Endothelial cell of umbilical vein (primary cell): ENCODE data around the gene ZNF652. TPM values are rescaled to one million over a fixed set of nuclear protein-coding genes. Genes with fewer than 3 reads are reported as not detected.
A peak's percentile ranks its signal among the peaks of the same experiment; 100 is the strongest.

ENCODE experiments used
- BruUV-seq: library from RNA; stranded (reverse); fragments of 400-500 nt; replicated peaks from 2 replicates; lab custom pipeline; 2021; lab: Mats Ljungman, UMichigan
- CTCF ChIA-PET: fragments of 300-600, 350-600 bp; sonication (Branson Sonifier 250); formaldehyde crosslinking; loops from one replicate; lab custom pipeline; 2021; ENCODE audit warnings: antibody characterized with exemption, inconsistent platforms; lab: Charles Lee
- POLR2A ChIA-PET: fragments of 300-600, 350-600 bp; sonication (Branson Sonifier 250); formaldehyde crosslinking; loops from one replicate; lab custom pipeline; 2021; ENCODE audit warnings: antibody characterized with exemption, inconsistent platforms; lab: Charles Lee
- DNase-seq: peaks from one replicate; pipeline ENCODE4 v3.0.0-alpha.2; 2011; ENCODE audit warnings: low read depth, low spot score
- FAIRE-seq: peaks from 2 replicates; lab custom pipeline; 2011; peaks lifted over from hg19 to GRCh38; lab: Jason Lieb, UNC
- H2AFZ ChIP-seq: 2 replicates; pipeline ENCODE4 v1.6.0; 2012; ENCODE audit warnings: low read depth, low read length, control low read depth, inconsistent platforms
- H3K27ac ChIP-seq: 2 replicates; pipeline ENCODE4 v1.5.1; 2011; ENCODE audit warnings: low read depth, mild to moderate bottlenecking, control low read depth, low read length, moderate library complexity; ENCODE audit not compliant: insufficient read depth
- H3K27me3 ChIP-seq, 2 experiments: 2 replicates each; pipeline versions ENCODE4 v1.6.0 to v1.6.1; 2011; ENCODE audit warnings: low read length in 2 of 2, mixed read lengths in 1 of 2; ENCODE audit not compliant: control insufficient read depth in 2 of 2, insufficient read depth in 2 of 2
- H3K36me3 ChIP-seq, 2 experiments: 2 replicates in 1 of 2; 3 replicates in 1 of 2; pipeline ENCODE4 v1.5.1; 2011; ENCODE audit warnings: low read length in 2 of 2, mild to moderate bottlenecking in 1 of 2, moderate library complexity in 1 of 2; ENCODE audit not compliant: control insufficient read depth in 2 of 2, insufficient read depth in 2 of 2; ENCODE audit errors: extremely low read depth in 1 of 2
- H3K4me1 ChIP-seq: 3 replicates; pipeline ENCODE4 v1.5.1; 2011; ENCODE audit warnings: mild to moderate bottlenecking, low read length; ENCODE audit not compliant: control insufficient read depth, insufficient read depth; ENCODE audit errors: extremely low read depth
- H3K4me2 ChIP-seq: 2 replicates; pipeline ENCODE4 v1.6.1; 2011; ENCODE audit warnings: low read length, control low read depth, mixed read lengths; ENCODE audit not compliant: insufficient read depth
- H3K4me3 ChIP-seq, 3 experiments: fragments of 200-600 bp in 1 of 3; sonication (generic), shearing (Covaris generic) in 1 of 3; replicated peaks in 1 of 3; 2 replicates each; pipeline ENCODE4 v1.5.1; 2011 to 2016; ENCODE audit warnings: control low read depth in 3 of 3, low read length in 3 of 3, mild to moderate bottlenecking in 2 of 3, inconsistent platforms in 1 of 3, low read depth in 1 of 3, moderate library complexity in 1 of 3; ENCODE audit not compliant: insufficient read depth in 1 of 3
- H3K79me2 ChIP-seq: 2 replicates; pipeline ENCODE4 v1.6.0; 2012; ENCODE audit warnings: low read length, inconsistent platforms; ENCODE audit not compliant: control insufficient read depth, insufficient read depth
- H3K9ac ChIP-seq: replicated peaks from 2 replicates; pipeline ENCODE3; 2011; ENCODE audit warnings: low read length, control low read depth; ENCODE audit not compliant: insufficient read depth; ENCODE audit errors: extremely low read depth
- H3K9me1 ChIP-seq: replicated peaks from 3 replicates; pipeline ENCODE4 v1.6.0; 2011; ENCODE audit warnings: mild to moderate bottlenecking, low read length; ENCODE audit not compliant: control insufficient read depth, insufficient read depth; ENCODE audit errors: extremely low read depth
- H3K9me3 ChIP-seq: replicated peaks from 2 replicates; pipeline ENCODE4 v1.5.1; 2012; ENCODE audit warnings: low read length, inconsistent platforms; ENCODE audit not compliant: control insufficient read depth, insufficient read depth
- H4K20me1 ChIP-seq: replicated peaks from 2 replicates; pipeline ENCODE3; 2011; ENCODE audit warnings: mild to moderate bottlenecking, low read length; ENCODE audit not compliant: control insufficient read depth, insufficient read depth; ENCODE audit errors: extremely low read depth
- EZH2 ChIP-seq: IDR thresholded peaks from 2 replicates; pipeline ENCODE4 v1.6.1; 2012; ENCODE audit warnings: borderline replicate concordance, low read depth, mild to moderate bottlenecking, moderate library complexity, low read length, inconsistent platforms; ENCODE audit not compliant: severe bottlenecking
- FOS ChIP-seq: IDR thresholded peaks from 2 replicates; pipeline ENCODE4 v1.6.1; 2011; ENCODE audit warnings: mild to moderate bottlenecking, low read length, moderate library complexity, borderline replicate concordance; ENCODE audit not compliant: insufficient read depth
- GATA2 ChIP-seq: IDR thresholded peaks from 2 replicates; pipeline ENCODE4 v1.7.0; 2011; ENCODE audit warnings: low read depth, mild to moderate bottlenecking, moderate library complexity, mixed read lengths, low read length; ENCODE audit not compliant: insufficient read length, insufficient read depth
- JUN ChIP-seq: IDR thresholded peaks from 2 replicates; pipeline ENCODE4 v1.6.1; 2011; ENCODE audit warnings: borderline replicate concordance, low read depth; ENCODE audit not compliant: insufficient read length, insufficient read depth
- MYC ChIP-seq: IDR thresholded peaks from one replicate; pipeline ENCODE4 v1.6.1; 2011; ENCODE audit warnings: mild to moderate bottlenecking, low read depth, low read length
- POLR2A ChIP-seq: IDR thresholded peaks from 2 replicates; pipeline ENCODE4 v1.6.1; 2012; ENCODE audit warnings: low read depth, mild to moderate bottlenecking, control low read depth, low read length
- POLR2AphosphoS5 ChIP-seq: IDR thresholded peaks from 2 replicates; pipeline ENCODE4 v1.6.1; 2012; ENCODE audit warnings: low read depth, mild to moderate bottlenecking, control low read depth, low read length, moderate library complexity; ENCODE audit not compliant: insufficient read depth
- dilution Hi-C: fragments of 300-500 bp; cut with MboI; formaldehyde crosslinking; loops from one replicate; pipeline ENCODE4 v1.15.0; 2019; ENCODE audit warnings: low sequenced_read_pairs; ENCODE audit not compliant: extremely low pct_ligation_motif_present
- intact Hi-C: fragments of 100-400 bp; cut with micrococcal nuclease; formaldehyde crosslinking; loops from one replicate; pipeline ENCODE4 v1.10.0; 2022
- polyA plus RNA-seq, 4 experiments: library from polyadenylated mRNA; depleted of rRNA in 3 of 4; stranded (reverse) in 3 of 4; unstranded in 1 of 4; fragments of >200 nt; gene quantifications; 2 replicates each; pipeline versions ENCODE4 v1.2.1 to v1.2.3, GENCODE V29; 2011 to 2012; ENCODE audit warnings: missing spikeins in 1 of 4
- total RNA-seq: library from RNA; stranded (reverse); gene quantifications from 2 replicates; pipeline ENCODE4 v1.2.3, GENCODE V29; 2021
- TF ChIP-seq, protein P1 (sequence below): IDR thresholded peaks from 2 replicates; pipeline ENCODE4 v1.6.1; 2011; ENCODE audit not compliant: insufficient read depth, insufficient read length
- TF ChIP-seq, protein P2 (sequence below), 2 donors: IDR thresholded peaks; 1 replicate in 1 of 2; 2 replicates in 1 of 2; pipeline ENCODE4 v1.5.1; 2011; ENCODE audit warnings: low read length in 2 of 2, mild to moderate bottlenecking in 2 of 2, moderate library complexity in 2 of 2, control low read depth in 1 of 2, inconsistent platforms in 1 of 2, low read depth in 1 of 2; ENCODE audit not compliant: insufficient read depth in 1 of 2; ENCODE audit errors: extremely low read depth in 1 of 2

Gene ZNF652
- total and polyA plus RNA-seq, 2 donors (not counting 3 experiments of a cell fraction or from before 2014, with no cell fraction given), result 6.1 to 18.6 TPM

- Histone ChIP-seq H3K4me3 (peak overlapping the region; percentile 43 to 51 (median 51)), H3K9ac (peak overlapping the region; percentile 85), H3K27me3 (no peaks in the 10 kb centered on the region), H3K36me3 (no peaks in the 10 kb centered on the region), H3K4me1 (peaks cover 14% of the 10 kb centered on the region), H3K4me2 (peak overlapping the region; percentile 83), H3K27ac (peak overlapping the region; percentile 85), H3K79me2 (no peaks in the 10 kb centered on the region), H3K9me1 (no peaks in the 10 kb centered on the region), H3K9me3 (no peaks in the 10 kb centered on the region), H2AFZ (peak overlapping the region; percentile 91), H4K20me1 (no peaks in the 10 kb centered on the region)
- intact Hi-C loops, result loop anchor here (1.0 to 2.0 kb wide), 2 partner anchors 29 to 68 kb away; partner anchors contain the start of gene PHOSPHO1
- TSS peak; percentile 72 for BruUV-seq
- POLR2A ChIA-PET, result interaction anchor here (0.6 kb wide), 1 partner anchor 567 kb away, joined by 4 read pairs; no protein-coding TSS in a partner anchor
- dilution Hi-C loops, result no loop called here
- CTCF ChIA-PET, result interaction anchor here (0.9 to 2.2 kb wide), 9 partner anchors 12 to 80 kb away, joined by 3 to 12 read pairs (median 4); no protein-coding TSS in a partner anchor
- TF ChIP-seq GATA2 (no peak), POLR2A (peak; percentile 76), MYC (no peak), POLR2AphosphoS5 (peak; percentile 43), JUN (no peak), EZH2 (no peak), FOS (no peak)
- TF ChIP-seq, protein P1, sequence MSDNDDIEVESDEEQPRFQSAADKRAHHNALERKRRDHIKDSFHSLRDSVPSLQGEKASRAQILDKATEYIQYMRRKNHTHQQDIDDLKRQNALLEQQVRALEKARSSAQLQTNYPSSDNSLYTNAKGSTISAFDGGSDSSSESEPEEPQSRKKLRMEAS, result no peak
- TF ChIP-seq, protein P2, sequence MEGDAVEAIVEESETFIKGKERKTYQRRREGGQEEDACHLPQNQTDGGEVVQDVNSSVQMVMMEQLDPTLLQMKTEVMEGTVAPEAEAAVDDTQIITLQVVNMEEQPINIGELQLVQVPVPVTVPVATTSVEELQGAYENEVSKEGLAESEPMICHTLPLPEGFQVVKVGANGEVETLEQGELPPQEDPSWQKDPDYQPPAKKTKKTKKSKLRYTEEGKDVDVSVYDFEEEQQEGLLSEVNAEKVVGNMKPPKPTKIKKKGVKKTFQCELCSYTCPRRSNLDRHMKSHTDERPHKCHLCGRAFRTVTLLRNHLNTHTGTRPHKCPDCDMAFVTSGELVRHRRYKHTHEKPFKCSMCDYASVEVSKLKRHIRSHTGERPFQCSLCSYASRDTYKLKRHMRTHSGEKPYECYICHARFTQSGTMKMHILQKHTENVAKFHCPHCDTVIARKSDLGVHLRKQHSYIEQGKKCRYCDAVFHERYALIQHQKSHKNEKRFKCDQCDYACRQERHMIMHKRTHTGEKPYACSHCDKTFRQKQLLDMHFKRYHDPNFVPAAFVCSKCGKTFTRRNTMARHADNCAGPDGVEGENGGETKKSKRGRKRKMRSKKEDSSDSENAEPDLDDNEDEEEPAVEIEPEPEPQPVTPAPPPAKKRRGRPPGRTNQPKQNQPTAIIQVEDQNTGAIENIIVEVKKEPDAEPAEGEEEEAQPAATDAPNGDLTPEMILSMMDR (IDR thresholded peaks at IDR 0.05; ENCODE audit: extremely low read depth in 1 of 2, insufficient read depth in 1 of 2, low read depth in 1 of 2, low read length in 2 of 2), result no peak
- FAIRE-seq (peak; percentile 99), DNase-seq (peak; percentile 87)
These were observed 101.8 kb downstream of the ZNF652 start for GRCh38 chr17:49260011-49260816.
